GM19328 (cell line): ENCODE measurements around the gene COL13A1.

Source experiments
- ATAC-seq: cut with Tn5 transposase; IDR thresholded peaks from one replicate; pipeline ENCODE4 v1.9.1; 2021; ENCODE audit warnings: mild to moderate bottlenecking, moderate library complexity; ENCODE audit not compliant: unreplicated experiment

The COL13A1 gene

GRCh38 chr10:70000262-70000661, 198.6 kb downstream of the COL13A1 start:
- ATAC-seq: no peak

GRCh38 chr10:70007116-70007820, 205.6 kb downstream of the COL13A1 start:
- no peak for ATAC-seq
